Measurements from ENCODE around the gene CC2D1B. TPM values are rescaled to one million over a fixed set of nuclear protein-coding genes. Genes with fewer than 3 reads are reported as not detected.

The CC2D1B gene
- total and polyA plus RNA-seq, 9 of the 15 experiments (the other 6 are each of a cell fraction or from before 2014, with no cell fraction given) = 1.2 to 33.6 (median 25.5) TPM

GRCh38 chr1:52365746-52366516 lies at the start of gene CC2D1B (continued):
- TF ChIP-seq ZBTB7A (IDR thresholded peaks at IDR 0.05; ENCODE audit: borderline replicate concordance, control insufficient read depth, low read depth, low read length) = peak; percentile 72; the same call in 1 of the 2 replicates
- TF ChIP-seq SREBF1 (IDR thresholded peaks at IDR 0.05; ENCODE audit: borderline replicate concordance, low read depth, low read length) = peak; percentile 93
- TF ChIP-seq CHD2 (IDR thresholded peaks at IDR 0.05; ENCODE audit: low read depth, low read length) = peak; percentile 30; the same call in 1 of the 2 replicates
- peak; percentile 68 for TF ChIP-seq TBP (optimal IDR thresholded peaks at IDR 0.05; ENCODE audit: low read depth, low read length)
- TF ChIP-seq GMEB1 (CRISPR knock-in tag; IDR thresholded peaks at IDR 0.05) = no peak
- TF ChIP-seq ATF7 (IDR thresholded peaks at IDR 0.05) = peak; percentile 85
- TF ChIP-seq MED1 (CRISPR knock-in tag; IDR thresholded peaks at IDR 0.05; ENCODE audit: borderline replicate concordance) = no peak
- no peak; a peak in 1 of 4 replicates for TF ChIP-seq FOXA3 (CRISPR knock-in tag; conservative IDR thresholded peaks at IDR 0.05 in 1 of 2, IDR thresholded peaks at IDR 0.05 in 1 of 2)
- TF ChIP-seq ZNF253 (CRISPR knock-in tag; conservative IDR thresholded peaks at IDR 0.05) = 0 out of 2 replicates have a peak, but pooled peaks have one; percentile 63
- TF ChIP-seq ZNF324 (CRISPR knock-in tag; IDR thresholded peaks at IDR 0.05) = no peak
- peak; percentile 62; the same call in 1 of the 2 replicates for TF ChIP-seq JUN (IDR thresholded peaks at IDR 0.05; ENCODE audit: borderline replicate concordance, low read depth, low read length)
- peak; percentile 47; the same call in 1 of the 2 replicates for TF ChIP-seq JUN (CRISPR knock-in tag; IDR thresholded peaks at IDR 0.05; ENCODE audit: borderline replicate concordance)
- TF ChIP-seq EP400 (IDR thresholded peaks at IDR 0.05) = peak; percentile 78; the same call in 1 of the 2 replicates
- TF ChIP-seq CTCFL (IDR thresholded peaks at IDR 0.05; ENCODE audit: borderline replicate concordance, insufficient read depth, low read depth, low read length, poor library complexity, severe bottlenecking) = no peak
- peak; percentile 90 for TF ChIP-seq SUPT5H (IDR thresholded peaks at IDR 0.05)
- TF ChIP-seq ZNF717 (CRISPR knock-in tag; IDR thresholded peaks at IDR 0.05) = no peak
- TF ChIP-seq MTA3 (IDR thresholded peaks at IDR 0.05; ENCODE audit: borderline replicate concordance) = peak; percentile 59; the same call in 1 of the 2 replicates
- TF ChIP-seq MXI1 (IDR thresholded peaks at IDR 0.05; ENCODE audit: low read depth, low read length) = peak; percentile 56; the same call in 1 of the 2 replicates
- TF ChIP-seq ZBTB49 (CRISPR knock-in tag; IDR thresholded peaks at IDR 0.05; ENCODE audit: borderline replicate concordance) = peak; percentile 90
- TF ChIP-seq TFAP4 (CRISPR knock-in tag; IDR thresholded peaks at IDR 0.05; ENCODE audit: borderline replicate concordance) = peak; percentile 97
